ENCODE results near the gene ARHGAP9.

Gene ARHGAP9

GRCh38 chr12:57520053-57520818 is 40.6 kb upstream of the ARHGAP9 start, which contains the start of gene DDIT3:
DDIT3 (minus strand) TSS chr12:57520514; CDS start chr12:57517406, 3,108 bp downstream.
- peak within 1 kb of the TSS; percentile 88 for H3K27ac ChIP-seq
- TF ChIP-seq CTCF (conservative IDR thresholded peaks at IDR 0.05) (no peak), ZFX (IDR thresholded peaks at IDR 0.05) (peak; percentile 56; the same call in 1 of the 2 replicates)

- H3K27ac ChIP-seq = peak overlapping the region; percentile 88
- TF ChIP-seq CTCF (conservative IDR thresholded peaks at IDR 0.05) = no peak
- TF ChIP-seq ZFX (IDR thresholded peaks at IDR 0.05) = 0 out of 2 replicates have a peak, but pooled peaks have one; percentile 65
Measured at GRCh38 chr12:57519796-57520052, 40.1 kb upstream of the ARHGAP9 start.

- peak overlapping the region; percentile 88 for H3K27ac ChIP-seq
- TF ChIP-seq CTCF (conservative IDR thresholded peaks at IDR 0.05) (no peak), ZFX (IDR thresholded peaks at IDR 0.05) (no peak)
Measured at GRCh38 chr12:57518920-57519795, 39.5 kb upstream of the ARHGAP9 start.

GRCh38 chr12:57518176-57518919 is 38.7 kb upstream of the ARHGAP9 start:
- TF ChIP-seq ZFX (IDR thresholded peaks at IDR 0.05) (no peak), CTCF (conservative IDR thresholded peaks at IDR 0.05) (no peak)
- H3K27ac ChIP-seq = peak overlapping the region; percentile 88

- H3K27ac ChIP-seq = peak overlapping the region; percentile 35
Measured at GRCh38 chr12:57517718-57518117, 38.1 kb upstream of the ARHGAP9 start.

GRCh38 chr12:57517187-57517586 is 37.5 kb upstream of the ARHGAP9 start:
- no peak for TF ChIP-seq CTCF (conservative IDR thresholded peaks at IDR 0.05)
- TF ChIP-seq ZFX (IDR thresholded peaks at IDR 0.05) = no peak
- H3K27ac ChIP-seq = peak overlapping the region; percentile 38

GRCh38 chr12:57516617-57517153 is 37.0 kb upstream of the ARHGAP9 start:
- TF ChIP-seq ZFX (IDR thresholded peaks at IDR 0.05) = no peak
- no peak for TF ChIP-seq CTCF (conservative IDR thresholded peaks at IDR 0.05)
- H3K27ac ChIP-seq = peak overlapping the region; percentile 38
